Measurements from ENCODE around the gene ITCH. TPM values are rescaled to one million over a fixed set of nuclear protein-coding genes. Genes with fewer than 3 reads are reported as not detected.

The ITCH gene
- total and polyA plus RNA-seq, 2 of the 8 experiments (the other 6 are each of a cell fraction or from before 2014, with no cell fraction given): 3.9 to 45.2 TPM

DNA sequence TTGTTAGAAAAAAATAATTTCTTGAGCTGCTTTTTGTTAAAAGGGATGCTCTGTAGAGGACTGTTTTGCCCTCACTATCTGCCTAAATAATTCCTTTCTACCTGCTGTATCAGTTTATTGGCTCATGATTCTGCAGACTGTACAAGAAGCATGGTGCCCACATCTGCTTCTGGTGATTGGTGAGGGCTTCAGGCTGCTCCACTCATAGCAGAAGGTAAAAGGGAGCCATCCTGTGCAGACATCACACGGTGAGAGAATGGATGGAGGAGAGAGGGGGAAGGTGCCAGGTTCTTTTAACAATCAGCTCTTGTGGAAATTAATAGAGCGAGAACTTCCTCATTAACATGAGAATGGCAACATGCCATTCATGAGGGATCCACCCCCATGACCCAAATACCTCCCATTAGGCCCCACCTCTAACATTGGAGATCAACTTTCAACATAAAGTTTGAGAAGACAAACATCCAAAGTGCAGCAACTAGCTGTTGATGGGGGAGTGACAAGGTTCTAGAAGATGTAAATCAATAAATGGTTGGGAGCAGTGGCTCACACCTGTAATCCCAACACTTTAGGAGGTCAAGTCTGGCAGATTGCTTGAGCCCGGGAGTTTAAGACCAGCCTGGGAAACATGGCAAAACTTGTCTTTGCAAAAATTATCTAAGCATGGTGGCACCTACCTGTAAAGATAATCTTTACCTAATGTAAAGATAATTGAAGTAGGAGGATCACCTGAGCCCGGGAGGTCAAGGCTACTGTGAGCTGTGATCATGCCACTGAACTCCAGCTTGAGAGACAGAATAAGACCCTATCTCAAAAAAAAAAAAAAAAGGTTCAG lies 44.2 kb upstream of the ITCH start:
- Histone ChIP-seq H2AFZ (ENCODE audit: low read length) (no peak overlapping the region), H3K9me3 (ENCODE audit: insufficient read depth in 2 of 2, low read depth in 1 of 2, low read length in 1 of 2) (no peaks in the 10 kb centered on the region), H2AK5ac (ENCODE audit: low read depth, low read length) (no peak overlapping the region), H3K79me1 (ENCODE audit: low read depth, low read length) (no peaks in the 10 kb centered on the region), H3K4ac (replicated peaks; ENCODE audit: insufficient read length, low read depth, low read length) (peak overlapping the region; percentile 27), H3K4me2 (ENCODE audit: insufficient read depth in 1 of 2, low read depth in 2 of 2, low read length in 2 of 2) (peak overlapping the region; percentile 50 to 60), H4K20me1 (replicated peaks in 1 of 2; ENCODE audit: control insufficient read depth in 1 of 2, insufficient read depth in 2 of 2, low read length in 2 of 2) (no peaks in the 10 kb centered on the region), H4K91ac (replicated peaks; ENCODE audit: insufficient read length, low read length) (peak overlapping the region; percentile 95), H3K56ac (replicated peaks; ENCODE audit: insufficient read length, low read depth, low read length) (no peak overlapping the region), H2BK12ac (ENCODE audit: low read depth, low read length) (0 out of 2 replicates have a peak overlapping the region, but pooled peaks have one; percentile 39), H3K79me2 (ENCODE audit: control insufficient read depth in 1 of 2, insufficient read depth in 2 of 2, low read length in 2 of 2) (no peaks in the 10 kb centered on the region), H3K36me3 (ENCODE audit: control insufficient read depth in 2 of 4, insufficient read depth in 4 of 4, low read length in 3 of 4) (no peaks in the 10 kb centered on the region), H4K5ac (ENCODE audit: insufficient read length, low read depth, low read length) (no peak overlapping the region), H3K9ac (replicated peaks in 1 of 4; ENCODE audit: extremely low read depth in 1 of 4, low read depth in 3 of 4, low read length in 3 of 4) (no peak overlapping the region), H3K14ac (ENCODE audit: insufficient read length) (no peak overlapping the region), H4K8ac (ENCODE audit: extremely low read depth, insufficient read depth, low read length) (no peak overlapping the region), H3K4me1 (replicated peaks in 1 of 4; ENCODE audit: control insufficient read depth in 3 of 4, insufficient read depth in 4 of 4, low read length in 3 of 4) (peaks cover 2 to 20% (median 8%) of the 10 kb centered on the region in 4 experiments; a peak in 5 of 7 replicates), H3K23me2 (ENCODE audit: low read depth, low read length) (no peaks in the 10 kb centered on the region; the same call in 1 of the 2 replicates), H3K4me3 (ENCODE audit: extremely low read depth in 1 of 4, insufficient read depth in 2 of 4, low read depth in 3 of 4, low read length in 4 of 4) (peak overlapping the region in 1 of 4 experiments; percentile 26; a peak in 1 of 8 replicates), H2BK15ac (ENCODE audit: low read length) (no peak overlapping the region), H2BK120ac (replicated peaks; ENCODE audit: low read depth, low read length) (peak overlapping the region; percentile 10), H3K18ac (ENCODE audit: extremely low read depth, low read length) (no peak overlapping the region), H3K27me3 (replicated peaks in 1 of 4; ENCODE audit: control insufficient read depth in 3 of 4, extremely low read depth in 1 of 4, insufficient read depth in 3 of 4, low read length in 3 of 4) (no peaks in the 10 kb centered on the region), H3K27ac (ENCODE audit: low read depth, low read length) (no peak overlapping the region), H2BK20ac (ENCODE audit: low read length) (no peak overlapping the region), H2BK5ac (ENCODE audit: low read depth, low read length) (peak overlapping the region; percentile 20; the same call in 1 of the 2 replicates), H3K23ac (ENCODE audit: insufficient read length) (no peak overlapping the region)
- CTCF ChIA-PET (ENCODE audit: partially characterized antibody): interaction anchor here (0.9 to 2.9 kb wide), 5 partner anchors 11 to 204 kb away, joined by 3 to 12 read pairs (median 4); partner anchors contain the start of genes AHCY and ITCH
- FAIRE-seq (no peak), DNase-seq (ENCODE audit: low read depth in 1 of 2, low spot score in 2 of 2) (no peak)
- WGBS, 2 experiments (ENCODE audit: extremely low coverage in 1 of 2, insufficient coverage in 1 of 2, insufficient read length in 1 of 2, insufficient replicate concordance in 2 of 2, low coverage in 1 of 2, low lambda C conversion rate in 2 of 2, missing lambda C conversion rate in 1 of 2): 65% methylated on average over 4 of the region's 4 CpGs; no CpG with 5 or more reads in 1 of the 2 experiments
- TF ChIP-seq ZNF274 (IDR thresholded peaks at IDR 0.05; ENCODE audit: borderline replicate concordance, extremely low read depth, low read length) (no peak), JUND (IDR thresholded peaks at IDR 0.05; ENCODE audit: low read length) (no peak), EP300 (IDR thresholded peaks at IDR 0.05; ENCODE audit: borderline replicate concordance in 1 of 2, low read depth in 2 of 2, low read length in 2 of 2) (no peak), SP1 (IDR thresholded peaks at IDR 0.05; ENCODE audit: low read depth, low read length) (peak; percentile 65; the same call in 1 of the 2 replicates), CTBP2 (IDR thresholded peaks at IDR 0.05; ENCODE audit: borderline replicate concordance, insufficient read depth, insufficient read length, low read length) (no peak), RAD21 (IDR thresholded peaks at IDR 0.05 in 1 of 2, conservative IDR thresholded peaks at IDR 0.05 in 1 of 2; ENCODE audit: low read depth in 2 of 2, low read length in 2 of 2) (no peak), ASH2L (IDR thresholded peaks at IDR 0.05; ENCODE audit: low read length) (no peak), POU5F1 (IDR thresholded peaks at IDR 0.05; ENCODE audit: low read depth, low read length) (0 out of 2 replicates have a peak, but pooled peaks have one; percentile 28), RBBP5 (IDR thresholded peaks at IDR 0.05; ENCODE audit: borderline replicate concordance, low read depth, low read length) (no peak)
- POLR2A ChIA-PET (ENCODE audit: partially characterized antibody): interaction anchor here (0.6 to 1.7 kb wide), 6 partner anchors 13 to 538 kb away, joined by 3 to 7 read pairs (median 4); partner anchors contain the start of genes AHCY and DYNLRB1
